GM23338 (cell line): ENCODE results near the gene RPS4Y1. TPM values are rescaled to one million over a fixed set of nuclear protein-coding genes. Genes with fewer than 3 reads are reported as not detected.
A peak's percentile ranks its signal among the peaks of the same experiment; 100 is the strongest.

Source experiments
- ATAC-seq: fragments of 200-7000 bp; cut with Tn5 transposase; 3 replicates; pipeline ENCODE4 v1.9.1; 2020
- DNase-seq: peaks from one replicate; pipeline ENCODE4 v3.0.0-alpha.2; 2015; ENCODE audit warnings: low spot score
- H2AFZ ChIP-seq: fragments of 200-600 bp; sonication (generic); 2 replicates; pipeline ENCODE4 v1.8.0; 2016; ENCODE audit warnings: antibody characterized with exemption, mild to moderate bottlenecking, moderate library complexity
- H3F3A ChIP-seq: fragments of 200-600 bp; sonication (generic); replicated peaks from 2 replicates; pipeline ENCODE4 v1.8.0; 2017; ENCODE audit warnings: antibody characterized with exemption, mixed run types, low read depth
- H3K27ac ChIP-seq: fragments of 200-600 bp; sonication (generic); 2 replicates; pipeline ENCODE4 v1.6.1; 2016; ENCODE audit warnings: low read depth
- H3K27me3 ChIP-seq: fragments of 200-600 bp; sonication (generic); 2 replicates; pipeline ENCODE4 v1.8.0; 2016; ENCODE audit warnings: mild to moderate bottlenecking, mixed run types, moderate library complexity; ENCODE audit not compliant: insufficient read depth
- H3K36me3 ChIP-seq: fragments of 200-600 bp; sonication (generic); 2 replicates; pipeline ENCODE4 v1.8.0; 2016; ENCODE audit warnings: mild to moderate bottlenecking; ENCODE audit not compliant: insufficient read depth
- H3K4me1 ChIP-seq: fragments of 200-600 bp; sonication (generic); 2 replicates; pipeline ENCODE4 v1.8.0; 2016; ENCODE audit warnings: mild to moderate bottlenecking, moderate library complexity; ENCODE audit not compliant: insufficient read depth
- H3K4me2 ChIP-seq: fragments of 200-600 bp; sonication (generic); 2 replicates; pipeline ENCODE4 v1.7.1; 2017; ENCODE audit warnings: mixed run types
- H3K4me3 ChIP-seq: fragments of 200-600 bp; sonication (generic); 2 replicates; pipeline ENCODE4 v1.6.1; 2016; ENCODE audit warnings: mixed run types
- H3K79me2 ChIP-seq: fragments of 200-600 bp; sonication (generic); replicated peaks from 2 replicates; pipeline ENCODE4 v1.8.0; 2017; ENCODE audit warnings: mild to moderate bottlenecking; ENCODE audit not compliant: insufficient read depth
- H3K9me2 ChIP-seq: fragments of 200-600 bp; sonication (generic); 2 replicates; pipeline ENCODE4 v1.8.0; 2017; ENCODE audit not compliant: insufficient read depth
- H4K20me1 ChIP-seq: fragments of 200-600 bp; sonication (generic); replicated peaks from 2 replicates; pipeline ENCODE4 v1.8.0; 2017; ENCODE audit warnings: mild to moderate bottlenecking; ENCODE audit not compliant: insufficient read depth
- H3K27ac Mint-ChIP-seq: 2 replicates; pipeline ENCODE4 v1.8.0; 2020; ENCODE audit warnings: inconsistent platforms, mild to moderate bottlenecking, moderate library complexity, mixed read lengths
- H3K27me3 Mint-ChIP-seq: 3 replicates; pipeline ENCODE4 v1.8.0; 2022; ENCODE audit warnings: low read depth, mild to moderate bottlenecking, moderate library complexity, mixed read lengths, inconsistent platforms; ENCODE audit not compliant: insufficient read depth, poor library complexity
- H3K36me3 Mint-ChIP-seq: 3 replicates; pipeline ENCODE4 v1.8.0; 2021; ENCODE audit warnings: low read depth, mild to moderate bottlenecking, inconsistent platforms, moderate library complexity, mixed read lengths
- H3K4me1 Mint-ChIP-seq: 3 replicates; pipeline ENCODE4 v1.8.0; 2020; ENCODE audit warnings: mild to moderate bottlenecking, inconsistent platforms, mixed read lengths
- H3K4me3 Mint-ChIP-seq: 3 replicates; pipeline ENCODE4 v1.8.0; 2021; ENCODE audit warnings: moderate library complexity, mild to moderate bottlenecking, inconsistent platforms, mixed read lengths
- H3K9me3 Mint-ChIP-seq: 3 replicates; pipeline ENCODE4 v1.8.0; 2020; ENCODE audit warnings: moderate library complexity, mild to moderate bottlenecking, inconsistent platforms, mixed read lengths
- ETS1 ChIP-seq: IDR thresholded peaks from 2 replicates; pipeline ENCODE4 v1.6.1; 2016; ENCODE audit warnings: antibody characterized with exemption
- EZH2 ChIP-seq: fragments of 200-600 bp; sonication (generic); IDR thresholded peaks from one replicate; pipeline ENCODE4 v1.8.0; 2017; ENCODE audit warnings: antibody characterized with exemption, mild to moderate bottlenecking, low read depth; ENCODE audit not compliant: unreplicated experiment
- EZH2phosphoT487 ChIP-seq: fragments of 200-600 bp; sonication (generic); IDR thresholded peaks from one replicate; pipeline ENCODE4 v1.8.1; 2018; ENCODE audit warnings: antibody characterized with exemption; ENCODE audit not compliant: unreplicated experiment
- JUNB ChIP-seq: IDR thresholded peaks from one replicate; pipeline ENCODE4 v1.6.1; 2016; ENCODE audit warnings: antibody characterized with exemption; ENCODE audit not compliant: unreplicated experiment
- NANOG ChIP-seq: IDR thresholded peaks from 2 replicates; pipeline ENCODE4 v1.6.1; 2016; ENCODE audit warnings: antibody characterized with exemption, borderline replicate concordance
- POLR2AphosphoS5 ChIP-seq: IDR thresholded peaks from 2 replicates; pipeline ENCODE4 v1.6.1; 2016; ENCODE audit warnings: antibody characterized with exemption, low read depth
- REST ChIP-seq: IDR thresholded peaks from one replicate; pipeline ENCODE4 v1.6.1; 2018; ENCODE audit warnings: antibody characterized with exemption; ENCODE audit not compliant: unreplicated experiment
- STAT1 ChIP-seq: IDR thresholded peaks from one replicate; pipeline ENCODE4 v1.6.1; 2016; ENCODE audit warnings: antibody characterized with exemption; ENCODE audit not compliant: unreplicated experiment
- ZNF114 ChIP-seq: fragments of 250-450 bp; sonication (Bioruptor Pico); IDR thresholded peaks from 2 replicates; pipeline ENCODE4 v1.5.0; 2020; ENCODE audit warnings: mild to moderate bottlenecking, moderate library complexity
- ZNF331 ChIP-seq: fragments of 250-450 bp; sonication (Bioruptor Pico); IDR thresholded peaks from 2 replicates; pipeline ENCODE4 v1.5.0; 2020; ENCODE audit warnings: low read depth, mild to moderate bottlenecking, moderate library complexity
- polyA plus RNA-seq: library from polyadenylated mRNA; unstranded; fragments of >200 nt; fragmentation: Nextera tagmentation; extraction: Ambion mirVana; gene quantifications from 2 replicates; pipeline ENCODE4 v1.2.1, GENCODE V29; 2016
- total RNA-seq: library from RNA; depleted of rRNA; stranded (reverse); fragments of >200 nt; shearing (Covaris generic); gene quantifications from 2 replicates; pipeline ENCODE4 v1.2.3, GENCODE V29; 2014
- TF ChIP-seq, protein P1 (sequence below): fragments of 250-450 bp; sonication (Bioruptor Pico); IDR thresholded peaks from 2 replicates; pipeline ENCODE4 v1.5.0; 2020; ENCODE audit warnings: mild to moderate bottlenecking, moderate library complexity
- TF ChIP-seq, protein P2 (sequence below), 2 experiments: fragments of 200-600 bp in 1 of 2; sonication (generic) in 1 of 2; conservative IDR thresholded peaks; 2 replicates each; pipeline versions ENCODE4 v1.5.1 to v1.6.1; 2016 to 2017; ENCODE audit warnings: antibody characterized with exemption in 2 of 2, low read depth in 2 of 2, mild to moderate bottlenecking in 2 of 2, moderate library complexity in 1 of 2

Gene RPS4Y1
- total and polyA plus RNA-seq, 2 experiments from 2014 or later: 216 to 294 TPM

- TF ChIP-seq ETS1 (no peak), EZH2 (no peak), ZNF331 (CRISPR knock-in tag) (no peak)
These were observed 16.9 kb upstream of the RPS4Y1 start (continued) for GRCh38 chrY:2824471-2824870.

DNA sequence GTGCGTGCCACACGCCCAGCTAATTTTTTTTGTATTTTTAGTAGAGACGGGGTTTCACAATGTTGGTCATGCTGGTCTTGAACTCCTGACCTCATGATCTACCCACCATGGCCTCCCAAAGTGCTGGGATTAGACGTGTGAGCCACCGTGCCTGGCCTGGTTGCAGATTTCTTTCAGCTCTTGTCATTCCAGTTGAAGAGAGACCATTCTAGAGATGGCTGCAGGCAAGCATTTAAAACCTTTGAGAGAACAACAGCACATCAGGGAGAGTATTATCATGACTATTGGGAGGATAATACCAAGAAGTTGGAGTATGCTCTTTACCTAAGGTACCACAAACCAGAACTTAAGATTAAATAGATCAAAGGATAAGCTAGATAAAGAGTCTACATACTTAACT lies 12.9 kb upstream of the RPS4Y1 start:
- Histone ChIP-seq H3K4me3 (no peak overlapping the region), H3K9me2 (no peaks in the 10 kb centered on the region), H3K36me3 (no peaks in the 10 kb centered on the region), H3K4me2 (no peak overlapping the region), H3K4me1 (peaks cover 15% of the 10 kb centered on the region), H3K79me2 (no peaks in the 10 kb centered on the region), H3F3A (no peaks in the 10 kb centered on the region), H2AFZ (no peak overlapping the region), H3K27me3 (no peaks in the 10 kb centered on the region), H4K20me1 (no peaks in the 10 kb centered on the region), H3K27ac (no peak overlapping the region)
- ATAC-seq (peak; percentile 77), DNase-seq (peak; percentile 22)
- Mint-ChIP-seq H3K4me3 (no peak overlapping the region), H3K4me1 (peaks cover 9% of the 10 kb centered on the region), H3K36me3 (no peaks in the 10 kb centered on the region), H3K27ac (no peak overlapping the region), H3K27me3 (no peaks in the 10 kb centered on the region), H3K9me3 (no peaks in the 10 kb centered on the region)
- TF ChIP-seq JUNB (no peak), STAT1 (no peak), REST (no peak), EZH2phosphoT487 (no peak), EZH2 (no peak), POLR2AphosphoS5 (no peak), ETS1 (no peak), ZNF114 (CRISPR knock-in tag) (no peak), NANOG (no peak)
- TF ChIP-seq, protein P1, sequence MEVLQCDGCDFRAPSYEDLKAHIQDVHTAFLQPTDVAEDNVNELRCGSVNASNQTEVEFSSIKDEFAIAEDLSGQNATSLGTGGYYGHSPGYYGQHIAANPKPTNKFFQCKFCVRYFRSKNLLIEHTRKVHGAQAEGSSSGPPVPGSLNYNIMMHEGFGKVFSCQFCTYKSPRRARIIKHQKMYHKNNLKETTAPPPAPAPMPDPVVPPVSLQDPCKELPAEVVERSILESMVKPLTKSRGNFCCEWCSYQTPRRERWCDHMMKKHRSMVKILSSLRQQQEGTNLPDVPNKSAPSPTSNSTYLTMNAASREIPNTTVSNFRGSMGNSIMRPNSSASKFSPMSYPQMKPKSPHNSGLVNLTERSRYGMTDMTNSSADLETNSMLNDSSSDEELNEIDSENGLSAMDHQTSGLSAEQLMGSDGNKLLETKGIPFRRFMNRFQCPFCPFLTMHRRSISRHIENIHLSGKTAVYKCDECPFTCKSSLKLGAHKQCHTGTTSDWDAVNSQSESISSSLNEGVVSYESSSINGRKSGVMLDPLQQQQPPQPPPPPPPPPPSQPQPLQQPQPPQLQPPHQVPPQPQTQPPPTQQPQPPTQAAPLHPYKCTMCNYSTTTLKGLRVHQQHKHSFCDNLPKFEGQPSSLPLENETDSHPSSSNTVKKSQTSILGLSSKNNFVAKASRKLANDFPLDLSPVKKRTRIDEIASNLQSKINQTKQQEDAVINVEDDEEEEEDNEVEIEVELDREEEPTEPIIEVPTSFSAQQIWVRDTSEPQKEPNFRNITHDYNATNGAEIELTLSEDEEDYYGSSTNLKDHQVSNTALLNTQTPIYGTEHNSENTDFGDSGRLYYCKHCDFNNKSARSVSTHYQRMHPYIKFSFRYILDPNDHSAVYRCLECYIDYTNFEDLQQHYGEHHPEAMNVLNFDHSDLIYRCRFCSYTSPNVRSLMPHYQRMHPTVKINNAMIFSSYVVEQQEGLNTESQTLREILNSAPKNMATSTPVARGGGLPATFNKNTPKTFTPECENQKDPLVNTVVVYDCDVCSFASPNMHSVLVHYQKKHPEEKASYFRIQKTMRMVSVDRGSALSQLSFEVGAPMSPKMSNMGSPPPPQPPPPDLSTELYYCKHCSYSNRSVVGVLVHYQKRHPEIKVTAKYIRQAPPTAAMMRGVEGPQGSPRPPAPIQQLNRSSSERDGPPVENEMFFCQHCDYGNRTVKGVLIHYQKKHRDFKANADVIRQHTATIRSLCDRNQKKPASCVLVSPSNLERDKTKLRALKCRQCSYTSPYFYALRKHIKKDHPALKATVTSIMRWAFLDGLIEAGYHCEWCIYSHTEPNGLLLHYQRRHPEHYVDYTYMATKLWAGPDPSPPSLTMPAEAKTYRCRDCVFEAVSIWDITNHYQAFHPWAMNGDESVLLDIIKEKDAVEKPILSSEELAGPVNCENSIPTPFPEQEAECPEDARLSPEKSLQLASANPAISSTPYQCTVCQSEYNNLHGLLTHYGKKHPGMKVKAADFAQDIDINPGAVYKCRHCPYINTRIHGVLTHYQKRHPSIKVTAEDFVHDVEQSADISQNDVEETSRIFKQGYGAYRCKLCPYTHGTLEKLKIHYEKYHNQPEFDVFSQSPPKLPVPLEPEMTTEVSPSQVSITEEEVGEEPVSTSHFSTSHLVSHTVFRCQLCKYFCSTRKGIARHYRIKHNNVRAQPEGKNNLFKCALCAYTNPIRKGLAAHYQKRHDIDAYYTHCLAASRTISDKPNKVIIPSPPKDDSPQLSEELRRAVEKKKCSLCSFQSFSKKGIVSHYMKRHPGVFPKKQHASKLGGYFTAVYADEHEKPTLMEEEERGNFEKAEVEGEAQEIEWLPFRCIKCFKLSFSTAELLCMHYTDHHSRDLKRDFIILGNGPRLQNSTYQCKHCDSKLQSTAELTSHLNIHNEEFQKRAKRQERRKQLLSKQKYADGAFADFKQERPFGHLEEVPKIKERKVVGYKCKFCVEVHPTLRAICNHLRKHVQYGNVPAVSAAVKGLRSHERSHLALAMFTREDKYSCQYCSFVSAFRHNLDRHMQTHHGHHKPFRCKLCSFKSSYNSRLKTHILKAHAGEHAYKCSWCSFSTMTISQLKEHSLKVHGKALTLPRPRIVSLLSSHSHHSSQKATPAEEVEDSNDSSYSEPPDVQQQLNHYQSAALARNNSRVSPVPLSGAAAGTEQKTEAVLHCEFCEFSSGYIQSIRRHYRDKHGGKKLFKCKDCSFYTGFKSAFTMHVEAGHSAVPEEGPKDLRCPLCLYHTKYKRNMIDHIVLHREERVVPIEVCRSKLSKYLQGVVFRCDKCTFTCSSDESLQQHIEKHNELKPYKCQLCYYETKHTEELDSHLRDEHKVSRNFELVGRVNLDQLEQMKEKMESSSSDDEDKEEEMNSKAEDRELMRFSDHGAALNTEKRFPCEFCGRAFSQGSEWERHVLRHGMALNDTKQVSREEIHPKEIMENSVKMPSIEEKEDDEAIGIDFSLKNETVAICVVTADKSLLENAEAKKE: no peak
- TF ChIP-seq, protein P2, sequence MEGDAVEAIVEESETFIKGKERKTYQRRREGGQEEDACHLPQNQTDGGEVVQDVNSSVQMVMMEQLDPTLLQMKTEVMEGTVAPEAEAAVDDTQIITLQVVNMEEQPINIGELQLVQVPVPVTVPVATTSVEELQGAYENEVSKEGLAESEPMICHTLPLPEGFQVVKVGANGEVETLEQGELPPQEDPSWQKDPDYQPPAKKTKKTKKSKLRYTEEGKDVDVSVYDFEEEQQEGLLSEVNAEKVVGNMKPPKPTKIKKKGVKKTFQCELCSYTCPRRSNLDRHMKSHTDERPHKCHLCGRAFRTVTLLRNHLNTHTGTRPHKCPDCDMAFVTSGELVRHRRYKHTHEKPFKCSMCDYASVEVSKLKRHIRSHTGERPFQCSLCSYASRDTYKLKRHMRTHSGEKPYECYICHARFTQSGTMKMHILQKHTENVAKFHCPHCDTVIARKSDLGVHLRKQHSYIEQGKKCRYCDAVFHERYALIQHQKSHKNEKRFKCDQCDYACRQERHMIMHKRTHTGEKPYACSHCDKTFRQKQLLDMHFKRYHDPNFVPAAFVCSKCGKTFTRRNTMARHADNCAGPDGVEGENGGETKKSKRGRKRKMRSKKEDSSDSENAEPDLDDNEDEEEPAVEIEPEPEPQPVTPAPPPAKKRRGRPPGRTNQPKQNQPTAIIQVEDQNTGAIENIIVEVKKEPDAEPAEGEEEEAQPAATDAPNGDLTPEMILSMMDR (conservative IDR thresholded peaks at IDR 0.05; ENCODE audit: low read depth in 2 of 2): no peak
